Measurements from ENCODE around the gene MYRF.

Gene MYRF

DNA sequence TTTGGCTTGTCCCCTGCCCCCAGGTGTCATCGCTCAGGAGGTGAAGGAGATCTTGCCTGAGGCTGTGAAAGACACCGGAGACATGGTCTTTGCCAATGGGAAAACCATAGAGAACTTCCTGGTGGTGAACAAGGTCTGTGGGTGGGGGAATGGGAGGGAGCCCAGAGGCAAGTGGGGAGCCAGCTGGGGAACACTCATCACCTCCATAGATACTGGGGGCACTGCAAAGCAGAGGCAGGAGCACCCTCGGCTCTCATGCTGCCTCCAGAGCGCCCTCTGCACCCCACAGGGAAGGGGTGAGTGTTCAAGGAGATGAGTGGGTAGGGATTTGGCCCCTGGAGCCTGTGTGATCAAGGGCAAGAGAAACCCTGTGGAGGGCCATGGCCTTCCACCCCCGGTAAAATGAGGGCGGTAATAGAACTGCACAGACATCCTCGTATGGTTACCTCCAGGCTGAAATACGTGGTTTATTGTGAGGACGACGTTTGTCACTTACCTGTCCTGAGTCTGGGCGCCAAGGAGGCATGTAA lies 26.0 kb downstream of the MYRF start:
- DNase-seq = no peak

DNA sequence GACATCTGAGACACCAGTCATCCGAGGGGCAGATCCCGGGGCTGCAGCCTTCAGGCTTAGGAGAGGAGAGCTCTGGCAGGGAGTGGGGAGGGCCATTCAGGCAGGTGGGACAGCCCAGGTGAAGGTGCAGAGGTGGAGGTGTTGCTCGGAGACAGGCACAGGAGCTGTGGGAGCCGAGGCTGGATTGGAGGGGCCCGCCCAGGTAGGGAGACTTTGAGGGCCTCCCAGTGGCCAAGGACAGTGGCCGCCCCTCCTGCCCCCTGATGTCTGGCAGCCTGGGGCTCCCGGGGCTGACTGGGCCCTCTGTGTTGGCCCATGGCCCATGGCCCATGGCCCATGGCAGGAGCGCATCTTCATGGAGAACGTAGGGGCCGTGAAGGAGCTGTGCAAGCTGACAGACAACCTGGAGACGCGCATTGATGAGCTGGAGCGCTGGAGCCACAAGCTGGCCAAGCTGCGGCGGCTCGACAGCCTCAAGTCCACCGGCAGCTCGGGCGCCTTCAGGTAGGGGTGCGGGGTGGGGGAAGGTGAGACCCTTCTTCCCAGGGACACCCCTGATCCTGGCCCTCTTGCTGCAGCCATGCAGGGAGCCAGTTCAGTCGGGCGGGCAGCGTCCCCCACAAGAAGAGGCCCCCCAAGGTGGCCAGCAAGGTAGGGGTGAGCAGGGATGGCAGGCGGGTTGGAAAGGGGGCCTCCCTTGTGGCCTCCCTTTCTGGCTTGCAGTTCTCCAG lies 26.6 kb downstream of the MYRF start:
- DNase-seq = no peak

DNA sequence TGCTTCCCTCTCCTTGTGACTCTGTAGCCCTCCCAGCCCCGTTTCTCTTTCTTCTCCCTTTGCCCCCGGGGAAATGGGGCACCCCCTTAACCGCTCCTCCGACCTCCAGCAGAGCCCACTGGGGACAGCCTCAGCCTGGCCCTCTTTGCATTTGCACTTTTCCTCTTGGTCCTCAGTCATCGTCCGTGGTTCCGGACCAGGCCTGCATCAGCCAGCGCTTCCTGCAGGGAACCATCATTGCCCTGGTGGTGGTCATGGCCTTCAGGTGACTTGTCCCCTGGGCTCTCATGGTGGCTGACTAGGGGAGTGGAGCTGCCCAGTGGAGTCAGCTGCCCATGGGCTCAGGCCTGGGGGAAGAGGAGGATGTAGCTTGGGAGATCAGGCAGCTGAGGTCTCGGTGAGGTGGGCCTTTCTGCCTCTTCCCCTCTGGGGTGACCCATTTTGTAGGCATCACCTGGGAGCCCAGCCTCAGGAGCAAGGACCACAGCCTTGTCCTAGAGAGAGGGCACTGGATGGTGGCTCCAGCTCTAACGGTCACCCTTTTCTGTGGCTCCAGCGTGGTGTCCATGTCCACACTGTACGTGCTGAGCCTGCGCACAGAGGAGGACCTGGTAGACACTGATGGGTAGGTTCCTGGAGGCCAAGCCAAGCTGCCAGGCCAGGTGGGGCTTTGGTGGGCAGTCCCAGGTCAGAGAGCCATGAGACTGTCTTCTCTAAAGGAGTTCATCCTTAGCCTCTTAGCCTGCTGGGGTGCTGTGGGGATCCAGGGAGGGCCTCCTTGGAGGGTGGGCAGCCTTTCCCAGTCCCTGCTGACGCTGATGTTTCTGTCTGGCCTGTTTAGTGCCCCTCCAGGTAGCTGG lies 27.5 kb downstream of the MYRF start:
- DNase-seq = no peak

DNA sequence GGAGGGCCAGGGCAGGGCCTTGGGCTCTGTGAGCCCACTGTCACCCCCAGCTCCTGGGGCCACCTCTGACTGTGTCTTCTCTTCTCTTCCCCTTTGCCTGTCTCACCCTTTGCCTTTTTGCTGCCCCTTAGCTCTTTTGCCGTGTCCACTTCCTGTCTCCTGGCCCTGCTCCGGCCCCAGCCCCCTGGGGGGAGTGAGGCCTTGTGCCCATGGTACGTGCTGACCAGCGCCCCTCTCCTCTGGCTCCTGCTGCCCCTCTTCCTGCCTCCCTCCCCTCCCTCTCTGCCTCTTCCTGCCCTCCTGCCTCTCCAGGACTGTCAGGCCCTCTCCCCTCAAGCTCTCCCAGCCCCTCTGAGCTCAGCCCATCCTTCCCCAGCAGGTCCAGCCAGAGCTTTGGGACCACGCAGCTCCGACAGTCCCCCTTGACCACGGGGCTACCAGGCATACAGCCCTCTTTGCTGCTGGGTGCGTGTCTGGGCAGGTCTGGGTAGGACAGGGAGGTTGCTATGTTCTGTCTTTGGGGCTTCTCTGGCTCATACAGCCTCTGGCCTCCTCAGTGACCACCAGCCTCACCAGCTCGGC lies 28.2 kb downstream of the MYRF start:
- DNase-seq = no peak

DNA sequence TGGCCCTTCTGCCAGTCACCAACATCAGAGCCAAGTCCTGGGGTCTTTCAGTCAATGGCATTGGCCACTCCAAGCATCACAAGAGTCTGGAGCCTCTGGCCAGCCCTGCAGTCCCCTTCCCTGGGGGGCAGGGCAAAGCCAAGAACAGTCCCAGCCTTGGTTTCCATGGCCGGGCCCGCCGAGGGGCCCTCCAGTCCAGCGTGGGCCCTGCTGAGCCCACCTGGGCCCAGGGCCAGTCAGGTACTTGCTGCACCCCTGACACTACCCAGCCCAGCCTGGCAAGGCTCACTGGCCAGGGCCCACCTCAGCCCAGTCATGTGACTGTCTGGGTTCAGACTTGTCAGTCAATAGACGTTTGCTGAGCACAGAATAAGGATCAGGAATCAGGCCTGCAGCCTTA lies 29.1 kb downstream of the MYRF start:
- DNase-seq = no peak

DNA sequence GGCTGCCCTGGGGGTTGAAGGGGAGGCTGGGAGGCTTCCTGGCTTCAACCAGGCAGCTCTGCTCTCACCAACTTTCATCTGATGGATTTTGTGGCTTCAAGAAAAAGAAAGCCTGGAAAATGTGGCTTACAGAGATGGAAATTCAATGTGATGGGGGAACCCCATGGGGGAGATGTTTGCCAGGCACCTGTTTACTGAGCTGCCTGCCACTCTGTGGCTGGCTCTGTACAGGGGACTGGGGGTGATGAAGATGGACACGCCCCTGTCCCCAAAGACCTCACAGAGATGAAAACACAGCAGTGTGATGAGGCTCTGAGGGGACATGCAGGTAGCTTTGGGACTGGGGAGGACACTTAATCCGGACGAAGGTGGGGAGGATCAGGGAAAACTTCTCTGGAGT lies 29.9 kb downstream of the MYRF start:
- DNase-seq = no peak

DNA sequence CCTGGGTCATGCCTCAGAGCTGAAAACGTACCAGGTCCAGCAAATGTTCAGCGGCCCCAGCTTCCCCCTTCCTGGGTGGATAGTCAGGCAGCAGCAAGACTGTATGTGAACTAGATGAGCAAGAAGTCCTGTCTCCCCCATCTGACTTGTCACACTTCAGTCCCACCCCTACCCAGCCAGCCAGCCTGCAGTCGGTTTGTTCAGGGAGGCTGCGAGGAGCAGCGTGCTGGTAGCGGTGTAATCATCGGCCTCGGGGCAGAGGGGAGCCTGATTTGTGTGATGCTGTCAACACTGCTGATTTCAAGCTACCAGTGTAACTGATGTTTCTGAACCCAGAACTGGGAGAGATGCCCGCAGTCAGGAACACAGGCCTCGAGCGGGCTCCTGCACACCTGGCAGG lies 30.4 kb downstream of the MYRF start:
- no peak for DNase-seq

DNA sequence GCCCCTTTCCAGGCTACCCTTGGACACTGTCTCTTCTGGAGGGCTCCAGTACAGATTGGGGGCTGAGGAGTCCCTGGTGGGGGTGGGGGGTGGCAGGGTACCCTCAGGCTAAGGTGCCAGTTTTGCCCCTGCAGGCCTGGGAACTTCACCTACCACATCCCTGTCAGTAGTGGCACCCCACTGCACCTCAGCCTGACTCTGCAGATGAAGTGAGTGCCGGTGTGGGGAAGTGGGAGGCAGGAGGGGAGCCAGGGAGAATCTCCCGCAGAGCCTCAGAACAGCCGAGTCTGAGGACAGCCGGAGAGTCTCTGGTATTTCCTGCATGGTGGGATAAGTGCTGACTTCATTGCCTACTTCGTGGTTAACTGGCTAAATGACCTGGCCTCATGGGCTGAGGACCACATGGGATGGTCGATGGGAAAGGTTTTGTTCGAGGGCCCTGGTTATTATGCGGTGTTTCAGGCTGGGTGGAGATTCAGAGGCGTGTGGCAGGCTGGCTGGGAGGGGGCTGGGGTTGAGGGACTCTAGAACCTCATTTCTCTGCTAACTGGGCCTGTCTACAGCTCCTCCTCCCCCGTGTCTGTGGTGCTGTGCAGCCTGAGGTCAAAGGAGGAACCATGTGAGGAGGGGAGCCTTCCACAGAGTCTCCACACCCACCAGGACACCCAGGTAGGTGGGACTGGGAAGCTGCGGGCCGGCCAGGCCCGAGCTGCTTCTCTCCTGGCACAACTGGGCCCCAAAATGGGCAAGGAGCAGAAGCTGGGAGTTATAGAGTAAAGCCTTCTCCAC lies 31.5 kb downstream of the MYRF start:
- no peak for DNase-seq

DNA sequence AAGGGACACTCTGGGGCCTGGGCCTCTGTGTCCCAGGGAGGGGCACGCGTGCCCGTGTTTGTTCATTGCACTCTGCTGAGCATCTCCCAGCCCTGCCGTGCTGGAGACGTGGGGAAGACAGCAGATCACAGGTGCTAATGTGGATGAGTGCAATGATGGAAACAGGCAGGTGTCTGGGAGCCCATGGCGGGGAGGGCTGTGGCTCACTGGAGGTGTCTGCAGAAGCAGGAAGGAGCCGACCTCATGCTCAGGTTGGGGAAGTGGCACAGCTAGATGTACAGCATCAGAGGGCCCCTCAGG lies 32.0 kb downstream of the MYRF start:
- no peak for DNase-seq

DNA sequence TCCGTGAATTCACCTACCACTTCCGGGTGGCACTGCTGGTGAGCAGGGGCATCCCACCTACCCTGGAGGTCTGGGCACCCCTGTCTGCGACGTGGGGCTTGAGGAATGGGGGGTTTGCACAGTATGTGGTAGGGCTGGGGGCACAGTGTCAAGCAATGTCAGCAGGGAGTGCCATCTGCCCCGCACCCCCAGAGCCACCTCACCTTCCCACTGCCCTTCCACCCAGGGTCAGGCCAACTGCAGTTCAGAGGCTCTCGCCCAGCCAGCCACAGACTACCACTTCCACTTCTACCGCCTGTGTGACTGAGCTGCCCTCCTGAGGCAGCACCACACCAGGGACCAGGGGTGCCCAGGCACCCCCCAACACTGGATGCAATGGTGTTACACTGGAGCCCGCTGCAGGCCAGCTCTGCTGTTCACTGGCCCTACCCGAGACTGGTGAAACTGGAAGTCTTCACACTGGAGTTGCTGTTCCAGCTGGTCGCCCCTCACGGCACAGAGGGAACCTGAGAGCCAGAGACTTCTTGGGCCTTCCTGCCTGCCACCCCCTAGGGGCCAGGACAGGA lies 33.5 kb downstream of the MYRF start:
- DNase-seq = no peak

DNA sequence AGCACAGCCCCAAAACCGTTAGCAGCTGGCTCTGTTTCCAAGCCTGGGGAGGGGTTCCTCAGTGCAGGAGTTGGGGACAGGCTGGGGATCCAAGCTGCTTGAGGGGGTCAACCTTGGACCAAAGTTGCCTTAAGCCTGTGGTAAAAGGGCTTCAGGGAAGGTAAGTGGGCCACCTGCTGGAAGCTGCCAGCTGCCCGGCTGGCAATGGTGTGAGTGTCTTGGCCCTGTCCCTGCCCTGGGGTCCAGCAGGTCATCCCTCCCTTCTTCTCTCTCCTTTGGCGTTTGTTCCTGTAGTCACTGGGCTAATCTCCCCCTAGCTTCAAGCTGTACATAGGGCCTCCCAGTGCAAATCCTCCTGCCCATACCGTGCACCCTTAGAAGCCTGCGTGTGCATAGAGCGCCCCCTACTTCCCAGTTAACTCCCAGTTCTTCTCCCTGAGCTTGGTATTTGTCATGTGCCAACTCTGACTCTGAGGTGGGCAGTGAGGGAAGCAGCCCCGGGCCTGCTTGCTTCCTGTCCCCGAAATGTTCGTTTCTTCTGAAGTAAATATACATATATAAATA lies 35.6 kb downstream of the MYRF start:
- DNase-seq = no peak

DNA sequence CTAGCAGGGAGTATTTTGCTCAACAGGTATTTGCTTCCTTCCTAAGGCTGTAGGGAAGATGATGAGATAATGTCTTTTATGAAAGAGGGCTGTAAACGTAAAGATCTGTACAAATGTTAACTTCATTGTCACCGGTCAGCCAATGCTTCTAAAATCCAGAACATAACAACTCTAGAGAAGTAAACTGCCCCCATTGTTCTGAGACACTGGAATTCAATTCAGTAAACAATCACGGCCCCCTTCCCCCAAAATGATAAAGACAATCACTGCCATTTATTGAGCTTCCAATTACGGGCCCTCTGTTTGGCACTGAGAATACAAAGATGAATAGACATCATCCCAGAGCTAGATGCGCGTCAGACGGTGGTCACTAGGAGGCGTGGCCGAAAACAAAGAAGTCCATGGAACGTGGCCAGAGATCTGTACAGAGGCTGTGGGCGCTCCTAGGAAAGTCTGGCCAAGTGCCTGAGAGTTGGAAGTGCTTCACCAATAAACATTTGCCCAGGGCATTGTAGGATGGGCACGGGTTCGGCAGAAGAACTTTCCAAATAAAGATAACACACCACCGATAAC lies 39.4 kb downstream of the MYRF start:
- no peak for DNase-seq

DNA sequence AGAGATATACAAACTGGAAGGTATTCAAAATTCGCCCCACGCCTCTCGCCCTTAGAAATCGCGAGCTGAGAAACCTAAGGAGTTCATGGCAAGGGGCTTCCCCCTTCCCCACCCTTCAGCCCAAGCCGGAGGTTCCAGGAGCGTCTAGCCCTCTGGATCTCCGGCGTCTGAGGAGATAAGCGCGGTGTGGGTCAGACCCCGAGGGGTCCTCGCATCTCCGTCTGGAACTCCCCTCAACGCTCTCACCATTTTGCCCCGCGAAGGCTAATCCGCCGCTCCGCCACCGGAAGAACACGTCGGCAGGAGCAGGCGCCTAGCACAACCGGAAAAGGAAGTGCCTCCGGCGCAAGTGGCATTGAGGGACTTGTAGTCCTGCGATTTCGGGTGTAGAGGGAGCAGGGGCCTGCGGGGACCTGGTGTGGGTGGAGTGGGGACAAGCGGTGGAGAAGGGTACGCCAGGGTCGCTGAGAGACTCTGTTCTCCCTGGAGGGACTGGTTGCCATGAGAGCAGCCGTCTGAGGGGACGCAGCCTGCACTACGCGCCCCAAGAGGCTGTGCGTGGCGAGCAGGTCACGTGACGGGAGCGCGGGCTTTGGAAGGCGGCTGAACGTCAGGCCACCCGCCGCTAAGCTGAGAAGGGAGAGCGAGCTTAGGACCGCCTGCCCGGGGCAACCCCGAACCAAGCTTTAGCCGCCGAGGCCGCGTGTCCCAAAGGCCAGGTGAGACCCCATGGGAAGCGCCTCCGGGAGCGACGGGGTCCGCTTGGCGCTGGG lies 40.1 kb downstream of the MYRF start, which contains the start of the genes FEN1 and TMEM258:
TSS of gene FEN1 (plus strand) at position 602 of the 773 bp plus-strand sequence. CDS start 2,451 bp downstream, outside the sequence.
TSS of gene TMEM258 (minus strand) at position 290 of the 773 bp plus-strand sequence. CDS start at position 249, 41 bp downstream.
- peak; percentile 75 for DNase-seq

DNA sequence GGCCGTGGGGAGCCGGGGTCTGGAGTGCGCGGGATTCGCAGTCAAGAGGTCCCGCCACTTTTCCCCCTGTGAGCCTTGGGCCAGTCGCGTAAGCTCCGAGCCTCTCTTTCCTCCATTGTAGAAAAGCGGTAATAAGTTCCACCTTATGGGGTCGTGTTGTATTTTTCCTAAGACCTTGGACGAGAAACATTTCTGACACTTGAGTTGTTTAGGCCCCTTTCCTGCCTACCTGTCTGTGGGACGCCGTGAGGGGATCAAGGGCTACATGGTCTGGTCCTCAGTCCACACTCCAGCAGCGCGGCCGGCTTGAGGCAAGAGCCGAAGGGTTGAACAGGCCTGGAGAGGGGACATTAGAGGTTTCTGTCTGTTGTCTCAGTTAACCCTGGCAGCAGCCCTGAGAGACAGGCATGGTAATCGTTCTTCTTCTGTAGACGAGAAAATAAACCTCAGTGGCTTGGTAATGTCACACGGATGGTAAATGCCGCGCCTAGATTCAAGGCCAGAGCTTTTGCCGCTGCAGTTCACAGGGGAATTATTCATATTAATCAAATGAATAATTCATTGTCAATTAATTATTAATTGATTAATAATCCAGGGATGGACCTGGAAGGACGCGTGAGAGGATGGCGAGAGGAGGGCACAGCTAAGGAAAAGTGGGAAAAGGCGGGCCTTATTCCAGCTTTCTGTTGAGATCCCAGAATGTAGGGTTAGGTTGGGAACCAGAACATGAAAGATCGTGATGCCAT lies 40.8 kb downstream of the MYRF start:
- no peak for DNase-seq

DNA sequence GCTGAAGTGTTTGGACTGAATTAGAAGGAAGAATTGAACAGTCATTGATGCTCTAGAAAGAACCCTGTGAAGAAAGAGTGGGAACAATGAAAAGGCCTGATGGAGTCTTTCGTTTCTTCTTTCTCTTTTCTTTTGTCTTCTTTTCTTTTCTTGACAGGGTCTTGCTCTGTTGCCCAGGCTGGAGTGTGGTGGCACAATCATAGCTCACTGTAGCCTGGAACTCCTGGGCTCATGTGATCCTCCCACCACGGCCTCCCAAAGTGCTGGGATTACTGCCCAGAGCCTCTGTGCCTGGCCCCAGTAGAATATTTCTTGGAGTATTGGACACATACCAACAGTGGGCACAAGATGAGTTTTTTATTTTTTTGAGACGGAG lies 41.4 kb downstream of the MYRF start:
- no peak for DNase-seq

DNA sequence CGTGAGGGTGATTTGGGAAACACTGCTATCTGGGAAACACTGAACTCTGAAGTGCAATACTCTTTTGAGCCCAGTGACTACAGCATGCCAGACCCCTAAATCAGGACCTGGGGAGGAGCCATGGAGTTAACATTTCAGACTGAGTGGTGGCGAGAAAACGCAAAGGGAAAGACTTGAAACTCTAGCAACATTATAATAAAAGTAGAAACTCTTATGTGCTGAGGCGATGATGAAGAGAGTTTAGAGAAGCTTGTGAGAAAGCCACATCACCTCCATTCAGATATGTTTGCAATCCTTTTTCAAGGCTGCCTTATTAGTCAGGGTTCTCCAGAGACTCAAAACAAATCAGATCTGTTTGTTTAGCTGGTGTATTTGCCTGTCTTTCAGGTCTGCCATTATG lies 42.1 kb downstream of the MYRF start:
- DNase-seq = no peak

DNA sequence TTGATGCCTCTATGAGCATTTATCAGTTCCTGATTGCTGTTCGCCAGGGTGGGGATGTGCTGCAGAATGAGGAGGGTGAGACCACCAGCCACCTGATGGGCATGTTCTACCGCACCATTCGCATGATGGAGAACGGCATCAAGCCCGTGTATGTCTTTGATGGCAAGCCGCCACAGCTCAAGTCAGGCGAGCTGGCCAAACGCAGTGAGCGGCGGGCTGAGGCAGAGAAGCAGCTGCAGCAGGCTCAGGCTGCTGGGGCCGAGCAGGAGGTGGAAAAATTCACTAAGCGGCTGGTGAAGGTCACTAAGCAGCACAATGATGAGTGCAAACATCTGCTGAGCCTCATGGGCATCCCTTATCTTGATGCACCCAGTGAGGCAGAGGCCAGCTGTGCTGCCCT lies 43.0 kb downstream of the MYRF start:
- DNase-seq = no peak

DNA sequence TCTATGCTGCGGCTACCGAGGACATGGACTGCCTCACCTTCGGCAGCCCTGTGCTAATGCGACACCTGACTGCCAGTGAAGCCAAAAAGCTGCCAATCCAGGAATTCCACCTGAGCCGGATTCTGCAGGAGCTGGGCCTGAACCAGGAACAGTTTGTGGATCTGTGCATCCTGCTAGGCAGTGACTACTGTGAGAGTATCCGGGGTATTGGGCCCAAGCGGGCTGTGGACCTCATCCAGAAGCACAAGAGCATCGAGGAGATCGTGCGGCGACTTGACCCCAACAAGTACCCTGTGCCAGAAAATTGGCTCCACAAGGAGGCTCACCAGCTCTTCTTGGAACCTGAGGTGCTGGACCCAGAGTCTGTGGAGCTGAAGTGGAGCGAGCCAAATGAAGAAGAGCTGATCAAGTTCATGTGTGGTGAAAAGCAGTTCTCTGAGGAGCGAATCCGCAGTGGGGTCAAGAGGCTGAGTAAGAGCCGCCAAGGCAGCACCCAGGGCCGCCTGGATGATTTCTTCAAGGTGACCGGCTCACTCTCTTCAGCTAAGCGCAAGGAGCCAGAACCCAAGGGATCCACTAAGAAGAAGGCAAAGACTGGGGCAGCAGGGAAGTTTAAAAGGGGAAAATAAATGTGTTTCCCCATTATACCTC lies 43.6 kb downstream of the MYRF start:
- DNase-seq = no peak

DNA sequence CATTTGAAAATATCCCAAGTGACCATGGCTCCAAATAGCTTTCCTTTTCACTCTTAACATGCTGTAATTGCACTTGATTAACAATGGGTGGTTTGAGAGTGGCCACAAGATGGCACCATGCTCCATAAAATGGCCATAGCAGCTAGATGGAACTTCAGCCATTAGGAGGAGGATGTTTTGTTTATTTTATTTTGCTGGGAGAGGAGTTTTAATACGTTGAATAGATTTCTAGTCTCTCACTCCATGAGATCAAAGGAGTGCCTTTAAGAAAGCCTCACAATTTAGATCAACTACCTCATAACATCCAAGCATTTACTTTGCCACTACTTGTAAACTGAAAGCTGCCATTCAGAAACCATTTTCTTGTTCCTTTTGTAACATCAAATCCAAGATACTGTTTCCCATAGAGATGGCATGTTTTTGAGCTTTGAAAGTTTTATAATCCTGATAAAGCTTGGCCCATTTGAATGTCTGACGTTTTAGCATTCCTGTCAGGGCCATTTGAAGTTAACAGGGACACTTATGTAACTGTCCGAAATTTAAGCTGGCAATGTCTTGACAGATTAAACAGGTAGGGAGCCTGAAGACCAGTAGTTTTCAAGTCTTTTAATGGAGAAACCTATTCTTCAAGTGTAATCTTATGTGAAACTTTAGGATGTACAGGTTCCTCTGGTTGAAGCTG lies 45.0 kb downstream of the MYRF start:
- DNase-seq = peak; percentile 30
